ENCODE data around the gene SVIL.
"Not testable (repeated sequence)": the region's sequence is repeated elsewhere in the genome, so short reads cannot be mapped to it uniquely, and the experiment has no call there.

SVIL gene

DNA sequence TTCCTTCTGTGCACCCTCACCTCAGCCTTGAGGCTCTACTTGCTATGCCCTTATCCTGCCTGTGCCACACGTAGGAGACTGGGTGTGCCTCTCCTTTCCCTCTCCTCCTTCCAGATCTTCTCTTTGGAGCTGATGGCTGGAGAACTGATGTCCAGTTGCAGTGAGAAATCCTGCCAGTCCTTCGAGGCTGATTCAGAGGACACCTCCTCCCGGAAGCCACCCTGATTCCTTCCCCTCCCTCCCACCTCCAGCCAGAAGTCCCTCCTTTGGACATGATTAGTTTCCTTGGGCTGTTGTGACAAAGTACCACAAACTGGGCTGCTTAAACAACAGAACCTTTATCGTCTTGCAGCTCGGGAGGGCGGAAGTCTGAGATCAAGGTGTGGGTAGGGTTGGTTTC lies 184.4 kb downstream of the SVIL start:
- Mint-ChIP-seq H3K27ac (no peak overlapping the region), H3K4me1 (no peaks in the 10 kb centered on the region), H3K36me3 (ENCODE audit: low read depth) (peaks cover 4% of the 10 kb centered on the region), H3K27me3 (ENCODE audit: low read depth) (peaks cover 16% of the 10 kb centered on the region), H3K4me3 (no peak overlapping the region), H3K9me3 (no peaks in the 10 kb centered on the region)
- TF ChIP-seq, protein P1, sequence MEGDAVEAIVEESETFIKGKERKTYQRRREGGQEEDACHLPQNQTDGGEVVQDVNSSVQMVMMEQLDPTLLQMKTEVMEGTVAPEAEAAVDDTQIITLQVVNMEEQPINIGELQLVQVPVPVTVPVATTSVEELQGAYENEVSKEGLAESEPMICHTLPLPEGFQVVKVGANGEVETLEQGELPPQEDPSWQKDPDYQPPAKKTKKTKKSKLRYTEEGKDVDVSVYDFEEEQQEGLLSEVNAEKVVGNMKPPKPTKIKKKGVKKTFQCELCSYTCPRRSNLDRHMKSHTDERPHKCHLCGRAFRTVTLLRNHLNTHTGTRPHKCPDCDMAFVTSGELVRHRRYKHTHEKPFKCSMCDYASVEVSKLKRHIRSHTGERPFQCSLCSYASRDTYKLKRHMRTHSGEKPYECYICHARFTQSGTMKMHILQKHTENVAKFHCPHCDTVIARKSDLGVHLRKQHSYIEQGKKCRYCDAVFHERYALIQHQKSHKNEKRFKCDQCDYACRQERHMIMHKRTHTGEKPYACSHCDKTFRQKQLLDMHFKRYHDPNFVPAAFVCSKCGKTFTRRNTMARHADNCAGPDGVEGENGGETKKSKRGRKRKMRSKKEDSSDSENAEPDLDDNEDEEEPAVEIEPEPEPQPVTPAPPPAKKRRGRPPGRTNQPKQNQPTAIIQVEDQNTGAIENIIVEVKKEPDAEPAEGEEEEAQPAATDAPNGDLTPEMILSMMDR (IDR thresholded peaks at IDR 0.05; ENCODE audit: unreplicated experiment in 3 of 3) = no peak

DNA sequence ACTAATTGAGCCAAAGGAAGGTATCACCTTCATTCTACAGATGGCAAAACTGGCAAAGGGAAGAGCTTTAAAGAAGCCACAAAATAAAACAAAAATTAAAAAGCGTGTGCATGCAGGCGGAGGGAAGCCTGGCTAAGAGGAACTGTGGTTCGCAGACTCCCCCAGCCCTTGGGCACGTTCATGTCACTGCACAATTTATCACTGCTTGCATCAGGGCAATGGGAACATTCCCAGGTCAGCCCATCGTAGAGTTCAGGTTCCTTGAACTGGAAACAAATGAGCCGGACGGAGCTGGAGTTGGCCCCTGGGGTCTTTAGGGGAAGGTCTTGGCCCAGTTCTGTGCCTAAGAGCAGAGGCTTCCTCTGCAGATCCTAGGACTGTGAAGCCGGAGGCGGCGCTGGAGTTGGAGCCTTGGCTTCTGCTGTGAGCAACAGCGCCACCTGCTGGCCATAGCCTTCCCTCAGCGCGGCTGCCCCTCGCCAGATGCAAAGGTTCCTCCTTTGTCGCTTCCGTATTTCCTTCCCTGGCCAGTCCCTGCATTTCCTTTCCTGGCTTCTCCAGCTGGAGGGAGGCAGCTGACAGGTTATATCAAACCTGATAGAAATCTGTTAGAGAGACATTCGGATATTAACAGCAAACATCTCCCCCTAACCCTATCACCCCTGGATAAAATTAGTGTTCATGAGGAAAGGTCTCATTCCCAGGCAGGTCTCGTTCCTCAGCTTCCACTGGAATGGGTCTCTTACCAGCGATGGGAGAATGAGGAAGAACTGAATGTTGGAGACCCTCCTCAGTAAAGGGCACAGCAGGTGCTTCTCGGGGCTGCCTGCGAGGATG lies 185.8 kb downstream of the SVIL start:
- TF ChIP-seq, protein P1 (IDR thresholded peaks at IDR 0.05; ENCODE audit: unreplicated experiment in 3 of 3) = peak; percentile 85 to 88 (median 87)
- not testable (repeated sequence) for H3K27ac Mint-ChIP-seq; H3K4me3 Mint-ChIP-seq; H3K36me3 Mint-ChIP-seq (ENCODE audit: low read depth); H3K4me1 Mint-ChIP-seq; H3K9me3 Mint-ChIP-seq
- peaks cover 16% of the 10 kb centered on the region for H3K27me3 Mint-ChIP-seq (ENCODE audit: low read depth)

DNA sequence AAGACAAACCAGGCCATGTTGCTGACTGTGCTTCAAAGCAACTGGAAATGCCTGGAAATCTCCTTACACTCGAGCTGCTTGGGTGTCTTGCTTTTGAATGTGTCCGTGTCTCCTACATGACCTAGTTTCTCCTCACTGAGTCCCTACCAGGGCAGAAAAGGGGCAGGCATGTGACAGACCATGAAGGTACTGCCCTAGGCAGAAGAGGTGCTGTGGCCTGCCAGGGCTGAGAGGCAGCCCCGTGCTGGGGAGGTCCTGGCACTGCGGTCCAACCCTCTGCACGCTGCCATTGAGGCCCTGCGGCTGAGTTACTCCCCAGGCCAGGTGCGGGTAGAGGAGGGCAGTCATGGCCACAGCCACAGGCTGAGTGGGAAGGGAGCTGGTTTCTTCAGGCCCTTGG lies 186.6 kb downstream of the SVIL start:
- Mint-ChIP-seq H3K4me1 (no peaks in the 10 kb centered on the region), H3K36me3 (ENCODE audit: low read depth) (no peaks in the 10 kb centered on the region), H3K27ac (no peak overlapping the region), H3K4me3 (no peak overlapping the region), H3K9me3 (no peaks in the 10 kb centered on the region), H3K27me3 (ENCODE audit: low read depth) (peaks cover 16% of the 10 kb centered on the region)
- TF ChIP-seq, protein P1 (IDR thresholded peaks at IDR 0.05; ENCODE audit: unreplicated experiment in 3 of 3) = no peak

DNA sequence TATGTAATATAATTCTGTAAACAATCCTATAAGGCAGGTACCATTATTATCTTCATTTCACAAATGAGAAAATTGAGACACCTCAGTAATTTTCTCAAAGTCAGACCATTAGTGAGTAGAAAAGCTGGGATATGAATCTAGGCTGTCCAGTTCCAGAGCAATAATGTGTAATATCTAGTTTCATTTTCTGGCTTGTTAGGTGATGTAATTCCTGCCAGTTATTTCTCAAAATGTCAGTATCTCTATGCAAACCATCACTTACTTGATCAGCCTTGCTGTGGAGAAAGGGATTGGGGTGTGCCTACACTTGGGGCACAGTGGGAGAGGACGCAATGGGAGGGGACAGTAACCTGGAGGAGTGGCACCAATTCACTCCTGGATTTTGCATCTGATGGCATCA lies 188.4 kb downstream of the SVIL start:
- Mint-ChIP-seq H3K4me1 (no peaks in the 10 kb centered on the region), H3K27ac (no peak overlapping the region), H3K36me3 (ENCODE audit: low read depth) (no peaks in the 10 kb centered on the region), H3K9me3 (no peaks in the 10 kb centered on the region), H3K4me3 (no peak overlapping the region), H3K27me3 (ENCODE audit: low read depth) (peaks cover 8% of the 10 kb centered on the region)
- TF ChIP-seq, protein P1 (IDR thresholded peaks at IDR 0.05; ENCODE audit: unreplicated experiment in 3 of 3) = no peak

DNA sequence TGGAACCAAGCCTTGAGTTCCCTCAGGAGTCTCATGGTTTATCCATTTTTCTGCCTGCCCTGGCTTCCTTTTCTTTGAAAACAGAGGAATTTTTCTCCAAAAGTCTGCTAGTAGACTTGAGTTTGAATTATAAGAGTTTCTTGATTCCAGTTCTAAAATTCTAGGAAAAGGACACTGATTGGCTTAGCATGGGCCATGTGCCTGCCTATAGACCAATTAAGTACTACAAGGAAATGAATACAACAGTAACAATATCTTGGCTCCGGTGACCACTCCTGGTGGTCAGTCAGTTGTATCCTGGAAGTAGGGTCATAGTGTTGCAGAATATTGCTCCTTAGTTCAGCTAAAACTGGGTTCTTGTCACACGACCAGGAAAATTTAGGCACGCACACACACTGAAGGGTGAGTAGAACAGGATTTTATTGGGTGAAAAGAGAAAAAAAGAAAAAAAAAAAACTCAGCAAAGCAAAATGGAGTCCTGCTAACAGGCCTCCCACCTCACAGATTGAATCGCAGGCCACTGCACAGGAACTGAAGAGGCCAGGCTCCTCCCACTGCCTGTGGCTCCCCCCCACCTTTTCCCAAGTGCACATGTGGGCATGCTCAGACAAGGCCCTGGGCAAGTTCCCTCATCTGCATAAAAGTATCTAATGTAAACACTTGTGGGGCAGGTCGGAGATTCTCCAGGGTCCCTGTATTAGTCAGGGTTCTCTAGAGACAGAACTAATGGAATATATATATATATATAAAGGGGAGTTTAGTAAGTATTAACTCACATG lies 190.8 kb downstream of the SVIL start:
- Mint-ChIP-seq H3K9me3 (peaks cover 9% of the 10 kb centered on the region), H3K27ac (no peak overlapping the region), H3K36me3 (ENCODE audit: low read depth) (peaks cover 2% of the 10 kb centered on the region), H3K4me3 (no peak overlapping the region), H3K27me3 (ENCODE audit: low read depth) (peaks cover 8% of the 10 kb centered on the region), H3K4me1 (no peaks in the 10 kb centered on the region)
- TF ChIP-seq, protein P1 (IDR thresholded peaks at IDR 0.05; ENCODE audit: unreplicated experiment in 3 of 3) = no peak
